Activated naive CD8-positive, alpha-beta T cell treated with anti-CD3 and anti-CD28 coated beads, Interleukin-2, amount 50 U/mL, for 16 hours (primary cell): ENCODE data around the gene TMEM236.

Experiments used
- DNase-seq: peaks from one replicate; pipeline ENCODE4 v3.0.0-alpha.2; 2020; ENCODE audit warnings: low read depth, low spot score

TMEM236 gene

GRCh38 chr10:17820943-17821342, 68.9 kb downstream of the TMEM236 start:
- no peak for DNase-seq

- DNase-seq = no peak
Measured at GRCh38 chr10:17821893-17822292, 69.9 kb downstream of the TMEM236 start.

- no peak for DNase-seq
Measured at GRCh38 chr10:17831341-17831740, 79.3 kb downstream of the TMEM236 start.

GRCh38 chr10:17831896-17832295, 79.9 kb downstream of the TMEM236 start:
- no peak for DNase-seq

- no peak for DNase-seq
Measured at GRCh38 chr10:17833656-17834055, 81.7 kb downstream of the TMEM236 start.

GRCh38 chr10:17835688-17836087, 83.7 kb downstream of the TMEM236 start:
- no peak for DNase-seq

- no peak for DNase-seq
Measured at GRCh38 chr10:17836942-17837341, 84.9 kb downstream of the TMEM236 start.

- DNase-seq = no peak
Measured at GRCh38 chr10:17838080-17838648, 86.2 kb downstream of the TMEM236 start.

GRCh38 chr10:17841050-17841449, 89.0 kb downstream of the TMEM236 start:
- DNase-seq = no peak

- DNase-seq = no peak
Measured at GRCh38 chr10:17842641-17843040, 90.6 kb downstream of the TMEM236 start.

- DNase-seq = no peak
Measured at GRCh38 chr10:17847585-17848296, 95.7 kb downstream of the TMEM236 start.

GRCh38 chr10:17848646-17849045, 96.6 kb downstream of the TMEM236 start:
- no peak for DNase-seq
